GM19351 (cell line): Measurements from ENCODE around the gene TRAF2.

Experiments used
- ATAC-seq: cut with Tn5 transposase; IDR thresholded peaks from one replicate; pipeline ENCODE4 v1.9.1; 2021; ENCODE audit warnings: mild to moderate bottlenecking, moderate library complexity; ENCODE audit not compliant: unreplicated experiment

Gene TRAF2

DNA sequence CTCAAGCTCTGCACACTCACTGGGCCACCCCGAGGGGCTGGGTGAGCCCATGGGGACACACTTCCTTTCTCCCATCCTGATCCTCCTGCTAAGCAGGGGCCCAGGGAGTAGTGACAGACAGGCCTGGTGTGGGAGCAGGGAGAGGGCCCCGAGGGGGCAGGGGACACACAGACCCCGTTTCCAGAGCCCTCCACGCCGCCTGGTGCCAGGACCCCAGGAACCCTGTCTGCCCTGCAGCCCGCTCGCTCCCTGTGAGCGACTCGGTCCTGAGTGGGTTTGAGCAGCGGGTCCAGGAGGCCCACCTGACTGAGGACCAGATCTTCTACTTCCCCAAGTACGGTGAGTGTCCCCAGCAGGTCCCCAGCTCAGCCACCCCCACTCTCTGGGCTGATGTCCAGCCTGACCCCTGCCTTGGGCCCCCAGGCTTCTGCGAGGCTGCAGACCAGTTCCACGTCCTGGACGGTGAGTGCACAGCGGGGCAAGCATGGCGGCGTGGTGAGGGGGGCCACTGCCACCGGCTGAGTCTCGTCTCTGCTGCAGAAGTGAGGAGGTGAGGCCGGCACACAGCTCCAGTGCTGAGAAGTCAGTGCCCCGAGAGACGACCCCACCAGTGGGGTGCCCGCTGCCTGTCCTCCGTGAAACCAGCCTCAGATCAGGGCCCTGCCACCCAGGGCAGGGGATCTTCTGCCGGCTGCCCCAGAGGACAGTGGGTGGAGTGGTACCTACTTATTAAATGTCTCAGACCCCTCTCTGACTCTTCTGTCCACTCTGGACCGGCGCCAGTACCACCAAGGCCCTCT lies 60.1 kb downstream of the TRAF2 start:
- ATAC-seq: no peak

DNA sequence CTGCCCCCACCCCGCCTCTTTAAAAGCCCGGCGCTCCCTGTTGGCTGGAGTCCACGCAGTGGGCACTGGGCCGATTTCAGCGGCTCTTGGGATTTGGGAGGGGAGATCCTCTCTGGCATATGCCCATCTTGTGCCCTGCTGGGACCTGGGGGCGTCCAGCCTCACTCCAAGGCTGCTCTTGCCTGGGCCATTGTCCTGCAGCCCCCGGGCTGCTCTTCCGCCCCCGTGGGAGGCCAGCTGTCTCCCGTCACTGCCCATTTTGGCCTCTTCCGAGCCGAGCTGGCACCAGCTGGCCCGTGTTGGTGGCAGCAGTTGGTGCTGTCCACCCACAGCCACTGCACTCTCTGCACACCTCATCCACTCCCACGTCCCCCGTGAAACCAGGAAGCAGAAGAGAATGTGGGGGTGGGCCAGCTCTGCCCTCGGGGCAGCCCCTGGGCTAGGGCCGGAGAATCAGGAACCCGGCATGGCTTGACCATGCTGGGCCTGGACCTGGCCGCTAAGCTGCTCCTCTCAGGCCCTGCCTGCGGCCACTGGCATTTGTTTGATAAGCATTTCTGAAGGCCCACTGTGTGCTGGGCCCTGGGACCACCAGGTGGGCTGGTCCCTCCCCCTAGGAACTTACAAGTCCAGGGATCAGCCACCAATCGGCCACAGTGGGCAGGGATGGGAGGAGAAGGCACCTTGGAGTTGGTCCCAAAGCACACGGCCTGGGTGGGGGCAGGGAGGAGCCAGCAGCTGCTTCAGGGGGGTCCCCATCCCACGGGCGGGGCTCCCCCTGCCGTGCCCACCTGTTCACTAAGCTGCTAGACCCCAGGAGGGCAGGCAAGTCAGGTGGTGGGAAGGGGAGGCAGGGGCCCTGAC lies 60.9 kb downstream of the TRAF2 start:
- no peak for ATAC-seq

- ATAC-seq: no peak
Observed at GRCh38 chr9:136947955-136948510, 61.7 kb downstream of the TRAF2 start.

DNA sequence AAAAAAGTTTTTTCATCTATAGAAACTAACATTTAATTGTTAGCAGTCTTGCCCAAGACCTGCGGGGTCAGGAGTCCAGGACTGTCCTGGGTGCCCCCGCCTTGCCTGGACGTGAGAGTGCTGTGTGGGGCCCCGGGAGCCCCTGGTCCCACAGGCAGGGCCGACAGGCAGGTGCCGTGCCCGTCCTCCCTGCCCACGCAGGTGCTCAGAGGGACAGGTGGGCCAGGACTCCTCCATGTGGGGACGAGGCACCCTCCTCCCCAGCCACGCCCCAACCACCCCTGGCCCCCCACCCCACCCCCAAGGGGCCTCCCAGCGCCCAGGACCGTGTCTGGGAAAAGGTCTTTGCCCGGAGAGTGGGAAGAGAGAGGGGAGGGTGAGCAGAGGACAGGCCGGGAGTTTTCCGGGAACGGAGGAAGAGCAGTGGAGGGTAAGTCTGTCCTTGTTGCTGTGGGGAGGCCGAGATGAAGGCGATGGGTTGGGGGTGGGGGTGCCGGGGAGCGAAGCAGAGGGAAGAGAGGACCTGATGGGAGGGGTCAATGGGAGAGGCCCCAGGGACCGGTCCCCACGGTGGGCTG lies 63.0 kb downstream of the TRAF2 start:
- ATAC-seq: no peak

DNA sequence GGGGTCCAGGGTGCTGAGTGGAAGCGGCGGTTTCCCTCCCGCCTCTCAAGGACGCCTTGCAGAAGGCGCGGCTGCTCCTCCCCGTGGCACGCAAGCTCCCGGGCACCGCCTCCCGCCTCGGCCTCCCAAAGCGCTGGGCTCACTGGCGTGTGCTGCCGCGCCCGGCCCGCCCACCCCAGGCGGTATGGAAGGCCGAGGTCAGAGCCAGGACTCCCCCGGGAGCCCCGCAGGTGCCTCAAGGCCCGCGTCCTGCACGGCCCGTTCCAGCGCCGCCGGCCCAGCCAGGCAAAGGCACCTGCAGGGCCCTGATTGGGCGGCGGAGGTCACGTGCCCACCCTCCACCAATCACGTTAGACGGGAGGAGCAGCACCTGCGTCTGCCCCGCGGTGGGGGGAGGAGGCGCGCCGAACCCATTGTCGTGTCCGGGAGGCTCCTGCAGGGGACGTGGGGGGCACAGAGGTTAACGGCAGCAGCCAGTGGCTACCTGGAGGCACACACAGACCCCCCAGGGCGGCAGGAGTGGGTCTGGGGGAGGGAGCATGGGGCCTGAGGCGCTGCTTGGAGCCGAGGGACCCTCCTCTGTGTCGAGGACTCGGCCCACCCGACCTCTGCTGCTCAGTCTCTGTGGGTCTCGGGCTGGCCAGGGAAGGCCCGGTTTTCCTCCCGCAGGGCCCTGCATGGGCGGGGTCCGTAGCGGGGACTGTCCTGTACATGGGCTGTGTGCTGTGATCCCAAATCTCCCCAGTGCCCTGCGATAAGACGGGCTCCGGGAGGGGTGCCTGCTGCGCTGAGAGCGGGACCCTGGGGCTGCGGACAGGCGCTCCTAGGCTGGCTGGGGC lies 63.7 kb downstream of the TRAF2 start:
- peak; percentile 90 for ATAC-seq

- ATAC-seq: no peak
Observed at GRCh38 chr9:136950656-136951276, 64.5 kb downstream of the TRAF2 start.

- ATAC-seq: no peak
Observed at GRCh38 chr9:136951541-136952320, 65.4 kb downstream of the TRAF2 start, which contains the start of gene LCN12. TSS of gene LCN12 (plus strand) at chr9:136952273. CDS start at chr9:136952328, 55 bp downstream.

DNA sequence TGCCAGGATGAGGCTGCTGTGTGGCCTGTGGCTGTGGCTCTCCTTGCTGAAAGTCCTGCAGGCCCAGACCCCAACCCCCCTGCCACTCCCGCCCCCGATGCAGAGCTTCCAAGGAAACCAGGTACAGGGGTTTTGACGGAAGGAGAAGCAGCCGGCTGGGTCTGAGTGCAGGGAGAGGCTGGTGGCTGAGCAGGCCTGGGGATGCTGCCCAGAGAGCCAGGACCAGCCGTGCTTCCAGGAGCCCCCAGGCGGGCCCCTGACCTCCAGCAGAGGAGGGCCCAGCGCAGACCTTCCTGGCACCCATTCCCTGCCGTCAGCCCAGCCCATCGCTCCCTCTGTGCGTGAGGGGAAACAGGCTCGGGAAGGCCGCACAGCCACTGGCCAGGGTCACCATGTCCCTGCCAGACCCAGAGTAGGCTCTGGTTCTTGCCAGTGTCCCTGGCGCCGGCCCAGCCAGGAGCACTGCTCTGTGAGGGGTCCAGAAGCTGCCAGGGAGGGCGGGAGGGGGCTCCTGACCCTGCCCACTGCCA lies 66.1 kb downstream of the TRAF2 start:
- no peak for ATAC-seq

- ATAC-seq: no peak
Observed at GRCh38 chr9:136952876-136953770, 66.8 kb downstream of the TRAF2 start.

DNA sequence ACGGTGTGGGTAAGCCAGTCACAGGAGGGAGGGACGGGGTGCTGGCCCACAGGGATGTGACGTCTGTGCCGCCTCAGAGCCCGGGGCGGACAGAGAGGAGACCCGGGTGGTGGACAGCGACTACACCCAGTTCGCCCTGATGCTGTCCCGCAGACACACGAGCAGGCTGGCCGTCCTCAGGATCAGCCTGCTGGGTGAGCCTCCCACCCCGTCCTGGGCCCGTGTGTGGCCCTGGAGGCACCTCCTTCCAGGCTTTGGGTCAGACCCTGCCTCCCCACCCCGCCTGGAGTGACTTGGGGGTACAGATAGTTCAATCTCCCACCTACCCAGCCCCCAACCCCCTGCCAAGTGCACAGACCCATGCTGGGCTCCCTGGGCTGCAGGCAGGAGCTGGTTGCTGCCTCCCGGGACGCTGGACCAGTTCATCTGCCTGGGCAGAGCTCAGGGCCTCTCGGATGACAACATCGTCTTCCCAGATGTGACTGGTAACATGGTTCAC lies 67.5 kb downstream of the TRAF2 start:
- no peak for ATAC-seq

GRCh38 chr9:136954270-136955083 lies 68.2 kb downstream of the TRAF2 start:
- no peak for ATAC-seq

- ATAC-seq: no peak
Observed at GRCh38 chr9:136955202-136955942, 69.1 kb downstream of the TRAF2 start.

DNA sequence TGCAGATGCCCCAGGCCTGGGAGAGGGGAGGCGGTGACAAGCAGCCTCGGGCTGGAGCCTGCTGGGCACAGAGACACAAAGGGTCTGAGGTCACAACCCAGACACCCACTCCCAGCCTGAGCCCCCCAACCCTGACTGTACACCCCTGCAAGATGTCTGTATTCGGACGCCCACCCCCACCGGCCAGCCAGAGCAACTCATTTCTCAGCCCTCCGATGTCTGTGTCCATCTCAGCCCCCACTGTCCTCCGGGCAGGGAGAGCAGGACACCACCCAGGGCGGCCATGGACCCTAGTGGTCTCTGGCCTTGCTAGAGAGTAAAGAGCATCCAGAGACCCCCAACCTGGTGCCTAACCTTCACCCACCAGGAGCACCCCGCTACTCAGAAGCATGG lies 69.6 kb downstream of the TRAF2 start:
- no peak for ATAC-seq

GRCh38 chr9:136956604-136957003 lies 70.3 kb downstream of the TRAF2 start:
- ATAC-seq: no peak

DNA sequence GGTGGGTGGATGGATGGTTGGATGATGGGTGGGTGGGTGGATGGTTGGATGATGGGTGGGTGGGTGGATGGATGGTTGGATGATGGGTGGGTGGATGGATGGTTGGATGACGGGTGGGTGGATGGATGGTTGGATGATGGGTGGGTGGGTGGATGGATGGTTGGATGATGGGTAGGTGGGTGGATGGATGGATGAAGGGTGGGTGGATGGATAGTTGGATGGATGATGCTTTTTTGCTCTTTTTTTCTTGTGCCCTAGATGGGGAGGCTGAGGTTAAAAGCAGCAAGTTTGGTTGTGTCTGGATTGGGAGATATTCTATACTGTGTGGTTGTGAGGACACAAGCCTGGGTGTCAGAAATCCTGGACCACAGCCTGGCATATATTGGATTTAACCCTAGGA lies 71.1 kb downstream of the TRAF2 start:
- ATAC-seq: no peak

DNA sequence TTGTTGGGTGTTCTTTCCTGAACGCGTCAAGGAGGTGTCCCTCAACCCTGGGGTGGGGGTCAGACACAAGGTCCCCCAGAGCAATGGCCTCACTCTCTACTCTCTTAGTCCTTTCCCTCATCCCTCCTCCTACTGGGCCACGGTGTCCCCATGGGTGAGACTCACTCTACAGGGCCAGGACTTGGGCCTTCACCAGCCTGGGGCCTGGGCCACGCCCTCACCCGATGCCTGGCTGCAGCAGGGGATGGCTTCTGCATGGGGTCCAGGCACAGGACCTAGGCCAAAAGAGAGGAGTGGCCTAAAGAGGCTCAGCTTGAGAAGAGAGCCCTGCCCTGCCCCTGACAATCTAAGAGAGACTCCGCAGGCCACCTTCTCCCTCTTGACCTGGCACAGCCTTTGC lies 71.6 kb downstream of the TRAF2 start:
- no peak for ATAC-seq
